ENCODE data around the gene COL5A1.
A peak's percentile ranks its signal among the peaks of the same experiment; 100 is the strongest.
"Not testable (repeated sequence)": the region's sequence is repeated elsewhere in the genome, so short reads cannot be mapped to it uniquely, and the experiment has no call there.

COL5A1 gene

DNA sequence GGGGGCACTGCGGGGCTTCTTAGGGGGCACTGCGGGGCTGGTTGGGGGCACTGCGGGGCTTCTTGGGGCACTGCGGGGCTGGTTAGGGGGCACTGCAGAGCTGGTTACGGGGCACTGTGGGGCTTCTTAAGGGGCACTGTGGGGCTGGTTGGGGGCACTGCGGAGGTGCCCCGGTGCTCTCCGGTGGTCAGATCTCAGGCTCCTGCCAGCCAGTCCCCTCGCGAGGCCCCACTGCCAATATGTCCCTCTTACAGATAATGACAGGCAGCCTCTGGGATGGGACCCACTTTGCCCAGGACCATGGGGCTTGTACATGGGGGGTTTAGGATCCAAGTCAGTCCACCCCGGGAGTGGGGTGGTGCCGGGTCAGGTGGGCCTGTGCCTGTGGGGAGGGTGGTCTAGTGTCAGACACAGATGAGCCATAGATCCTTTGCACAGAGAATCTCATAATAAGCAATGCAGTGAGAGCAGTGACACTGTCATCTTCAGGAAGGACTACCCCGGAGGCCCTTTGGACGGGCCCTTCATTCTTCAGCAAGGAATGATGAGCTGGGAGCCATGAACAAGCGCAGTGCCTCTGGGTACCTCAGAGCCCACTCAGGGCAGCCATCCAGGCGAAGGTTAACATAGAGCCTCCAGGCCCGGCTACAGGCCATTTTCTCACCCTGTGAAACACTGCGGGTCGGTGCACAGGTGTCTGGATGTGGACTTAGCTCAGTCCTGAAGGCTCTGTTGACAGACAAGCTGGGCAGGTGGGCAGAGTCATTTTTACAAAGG lies 38.2 kb downstream of the COL5A1 start:
- no peak for DNase-seq

DNA sequence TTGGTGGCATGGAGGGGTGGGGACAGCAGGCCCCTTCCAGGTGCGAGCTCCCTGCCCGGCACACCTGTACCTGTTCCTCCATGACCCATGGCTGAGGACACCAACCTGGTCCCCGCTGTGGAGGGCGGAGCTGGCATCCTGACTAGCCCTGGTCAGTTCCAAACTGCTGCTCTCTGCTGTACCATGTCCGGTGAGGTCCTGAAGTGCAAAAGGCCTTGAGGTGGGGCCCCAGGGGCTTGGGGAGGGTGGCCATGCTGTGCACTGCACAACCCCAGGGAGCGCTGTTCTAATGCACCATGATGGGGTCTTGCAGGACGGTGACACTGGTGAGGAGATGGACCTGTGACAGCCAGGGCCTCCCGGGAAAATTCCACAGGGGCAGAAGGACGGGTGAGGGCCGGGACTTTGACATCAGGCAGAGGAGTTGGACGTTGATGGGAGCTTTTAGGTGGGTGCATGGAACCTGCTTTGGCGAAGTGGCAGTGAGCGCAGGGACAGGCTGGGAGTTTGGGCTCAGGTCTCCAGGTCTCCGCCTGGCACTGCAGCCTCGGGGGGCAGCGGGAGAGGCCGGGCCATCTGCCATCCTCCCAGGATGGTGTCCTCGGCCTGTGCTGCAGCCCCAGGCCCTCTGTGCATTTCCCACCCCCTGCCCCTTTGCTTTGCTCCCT lies 38.9 kb downstream of the COL5A1 start:
- DNase-seq, result no peak

DNA sequence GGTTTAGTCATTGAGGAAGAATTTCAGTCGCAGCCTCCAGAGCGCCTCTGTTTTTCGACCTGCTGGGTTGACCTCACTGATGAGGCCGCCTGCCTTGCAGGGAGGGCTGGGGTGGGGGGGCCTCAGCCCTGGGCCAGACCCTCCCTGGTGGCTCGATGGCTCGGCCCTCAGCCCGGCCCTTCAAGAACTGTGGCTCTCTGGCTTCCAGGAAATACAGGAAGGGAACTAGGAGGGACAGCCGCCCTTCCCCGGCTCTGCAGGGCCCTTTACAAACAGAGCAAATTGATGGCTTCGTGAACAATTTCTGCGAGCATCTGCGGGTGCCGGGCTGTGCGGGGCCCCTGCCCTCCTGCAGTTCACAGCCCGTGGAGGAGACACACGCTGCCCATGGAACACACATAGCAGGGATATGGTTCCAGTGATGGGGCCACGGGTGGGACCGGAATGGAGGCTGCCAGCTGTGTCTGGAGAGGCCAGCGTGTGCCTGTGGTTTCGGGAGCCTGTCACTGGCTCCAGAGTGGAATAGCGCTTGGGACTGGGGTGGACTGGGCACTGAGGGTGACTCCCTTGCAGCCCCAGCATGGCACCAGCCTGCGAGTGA lies 39.6 kb downstream of the COL5A1 start:
- no peak for DNase-seq

DNA sequence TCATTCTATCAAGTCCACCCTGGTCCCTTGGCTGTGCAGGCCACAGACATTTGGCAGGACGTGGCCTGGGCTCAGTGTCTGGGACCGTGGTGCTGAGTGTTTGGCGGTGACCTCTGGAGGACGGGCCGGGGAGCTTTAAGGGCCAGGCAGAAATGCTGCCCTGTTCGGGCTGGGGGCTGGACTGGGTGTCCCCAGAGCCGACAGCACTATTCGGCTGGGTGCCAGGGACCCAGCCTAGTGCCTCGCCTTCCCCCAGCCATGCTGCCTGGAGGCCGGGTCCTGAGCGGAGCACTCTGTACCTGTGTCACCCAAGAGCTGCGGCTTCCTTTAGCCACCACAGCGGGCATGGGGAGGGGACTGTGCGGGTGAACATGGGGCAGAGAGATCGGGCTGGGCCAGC lies 40.4 kb downstream of the COL5A1 start:
- no peak for DNase-seq

DNA sequence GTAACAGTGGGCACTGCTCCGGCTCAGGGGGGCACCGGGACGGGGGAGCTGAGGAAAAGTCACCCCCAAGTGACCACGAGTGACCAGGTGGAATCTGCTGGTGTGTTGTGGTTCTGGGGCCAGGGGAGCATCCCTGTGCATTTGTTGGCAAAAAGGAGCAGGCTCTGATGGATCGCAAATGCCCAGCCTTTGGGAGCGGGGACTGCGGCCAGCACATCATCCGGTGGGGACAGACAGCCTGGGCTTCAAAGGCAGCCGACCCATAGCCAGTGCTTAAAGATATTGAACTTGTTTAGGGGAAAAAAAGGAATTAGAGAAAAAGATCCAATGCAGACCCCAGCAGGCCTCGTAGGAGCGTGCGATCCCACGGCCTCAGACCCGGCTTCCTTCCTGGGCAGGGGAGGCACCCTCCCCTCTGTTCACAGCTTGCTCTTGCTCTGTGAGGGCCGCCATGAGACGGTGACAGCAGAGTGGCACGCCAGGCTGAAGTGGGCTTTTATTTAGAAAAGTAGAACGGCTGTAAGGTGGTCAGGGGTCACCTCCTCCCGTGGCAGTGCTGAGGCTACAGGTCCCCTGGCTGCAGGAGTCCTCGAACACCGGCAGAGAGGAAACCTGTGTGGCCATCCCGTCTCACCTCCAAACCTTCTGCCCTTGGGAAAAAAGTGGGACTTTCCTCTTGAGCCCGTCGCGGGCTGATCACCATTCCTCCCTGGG lies 41.2 kb downstream of the COL5A1 start:
- DNase-seq, result no peak

DNA sequence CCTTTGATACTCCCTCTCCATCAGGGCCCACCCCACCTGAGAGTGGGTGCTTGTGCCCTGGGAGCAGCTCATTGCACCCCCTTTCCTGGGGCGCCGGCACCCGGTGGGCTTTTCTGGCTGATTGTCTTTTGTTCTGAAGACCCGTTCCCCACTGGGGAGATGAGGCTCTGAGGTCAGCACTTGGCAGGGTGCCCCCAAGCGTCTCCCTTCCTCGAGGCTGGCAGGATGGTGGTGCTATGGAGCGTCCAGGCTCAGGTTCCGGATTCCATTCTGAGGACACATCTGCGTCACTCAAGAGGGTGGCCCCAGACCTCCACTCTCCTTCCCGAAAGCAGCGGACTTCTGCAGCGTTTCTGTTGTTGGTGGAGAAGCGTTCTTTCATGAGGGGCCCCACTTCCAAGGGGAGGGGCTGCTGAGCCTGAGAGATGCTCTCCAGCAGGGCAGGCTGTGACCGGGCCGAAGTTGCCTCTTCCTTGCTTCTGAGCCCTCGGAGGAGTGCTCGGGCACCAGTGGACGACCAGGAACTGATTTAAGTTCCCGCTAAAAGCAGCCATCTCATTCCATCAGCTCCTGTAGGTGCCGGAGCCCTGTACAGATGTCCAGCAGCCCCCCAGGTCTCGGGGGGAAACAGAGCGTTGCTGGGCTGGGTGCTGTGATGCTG lies 42.2 kb downstream of the COL5A1 start:
- DNase-seq, result no peak

DNA sequence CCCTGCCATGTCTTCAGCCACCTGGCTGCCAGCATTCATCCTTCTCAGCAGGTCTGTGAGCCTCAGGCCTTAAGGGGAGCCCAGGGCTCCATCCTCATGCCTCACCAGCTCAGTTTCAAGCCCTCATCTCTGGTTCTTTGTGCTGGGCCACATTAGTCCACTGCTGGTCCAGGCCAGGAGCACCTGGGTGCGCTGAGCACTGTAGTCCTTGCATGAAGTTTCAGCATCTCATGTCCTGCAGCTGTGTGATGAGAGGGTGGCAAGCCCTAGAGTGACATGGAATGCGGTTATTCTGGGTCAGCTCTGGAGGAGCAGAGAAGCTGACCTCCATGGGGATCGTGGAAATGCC lies 42.7 kb downstream of the COL5A1 start:
- no peak for DNase-seq

DNA sequence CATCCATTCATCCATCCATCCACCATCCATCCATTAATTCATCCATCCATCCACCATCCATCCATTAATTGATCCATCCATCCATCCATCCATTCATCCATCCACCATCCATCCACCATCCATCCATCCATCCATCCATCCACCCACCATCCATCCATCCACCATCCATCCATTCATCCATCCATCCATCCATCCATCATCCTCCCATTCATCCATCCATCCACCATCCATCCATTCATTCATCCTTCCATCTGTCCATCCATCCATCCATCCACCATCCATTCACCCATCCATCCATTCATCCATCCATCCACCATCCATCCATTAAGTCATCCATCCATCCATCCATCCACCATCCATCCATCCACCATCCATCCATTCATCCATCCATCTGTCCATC lies 43.3 kb downstream of the COL5A1 start:
- DNase-seq, result not testable (repeated sequence)

DNA sequence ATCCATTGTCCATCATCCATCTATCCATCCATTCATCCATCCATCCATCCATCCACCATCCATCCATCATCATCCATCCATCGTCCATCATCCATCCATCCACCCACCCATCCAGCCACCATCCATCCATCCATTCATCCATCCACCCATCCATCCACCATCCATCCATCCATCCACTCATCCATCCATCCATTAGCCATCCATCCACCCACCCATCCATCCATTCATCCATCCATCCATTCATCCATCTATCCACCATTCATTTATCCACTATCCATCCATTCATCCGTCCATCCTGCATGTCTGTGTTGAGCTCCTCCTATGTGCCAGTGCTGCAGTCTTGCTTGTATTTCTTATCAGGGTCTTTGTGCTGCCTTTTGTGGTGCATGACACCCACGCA lies 44.2 kb downstream of the COL5A1 start:
- no peak for DNase-seq

DNA sequence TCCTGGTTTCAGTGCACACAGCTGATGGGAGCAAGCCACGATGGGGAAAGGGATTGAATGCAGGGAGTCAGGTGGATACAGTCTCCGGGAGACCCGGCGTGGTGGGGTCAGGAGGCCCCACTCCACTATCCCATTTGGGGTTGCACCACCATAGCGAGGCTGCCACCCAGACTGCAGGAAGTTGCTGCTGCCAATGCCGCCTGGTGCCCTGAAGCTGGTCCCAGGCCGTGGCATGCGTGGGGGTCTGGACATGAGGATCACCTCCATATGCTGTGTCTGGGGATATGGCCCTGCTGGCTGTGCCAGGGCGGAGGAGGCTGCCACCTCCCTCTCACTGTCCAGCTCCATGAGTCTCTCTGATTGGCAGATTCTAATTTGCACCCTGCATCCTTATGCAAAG lies 45.3 kb downstream of the COL5A1 start:
- no peak for DNase-seq

DNA sequence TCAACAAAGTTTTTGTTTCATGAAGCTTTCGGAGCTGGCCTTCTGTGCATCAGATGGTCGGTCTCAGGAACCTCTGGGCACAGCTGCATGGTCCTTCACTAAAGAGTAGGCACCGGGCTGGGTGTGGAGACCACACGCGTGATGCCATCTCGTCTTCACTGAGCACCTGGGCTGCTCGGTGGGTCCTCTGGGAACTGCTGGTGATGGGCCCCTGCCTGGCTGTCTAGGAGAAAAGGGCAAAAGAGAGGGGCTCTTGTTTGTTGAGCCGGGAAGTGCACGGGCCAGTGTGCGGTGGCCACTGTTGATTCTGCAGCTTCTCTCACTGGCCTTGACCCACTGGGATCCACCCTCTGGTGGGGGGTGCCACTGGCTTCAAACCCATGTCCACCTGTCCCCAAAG lies 46.0 kb downstream of the COL5A1 start:
- no peak for DNase-seq

DNA sequence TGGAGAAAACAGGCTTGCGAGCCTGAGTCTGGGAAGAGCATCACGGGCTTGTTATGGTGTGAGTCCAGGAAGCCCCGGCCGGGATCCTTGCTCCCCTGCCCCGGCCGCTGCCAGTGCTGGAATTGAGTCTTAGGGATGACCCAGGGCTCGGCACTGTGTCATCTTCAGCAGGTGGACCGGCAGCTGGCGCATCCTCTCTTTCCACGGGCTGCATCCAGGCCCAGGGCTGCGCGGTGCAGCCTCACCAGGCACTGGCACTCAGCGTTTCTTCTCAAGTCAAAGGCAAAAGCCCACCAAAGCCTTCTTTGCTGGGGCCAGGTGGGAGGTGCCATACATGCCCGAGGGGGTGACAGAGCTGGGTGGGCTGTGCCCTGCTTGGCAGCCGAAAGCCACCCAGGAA lies 46.6 kb downstream of the COL5A1 start:
- no peak for DNase-seq

DNA sequence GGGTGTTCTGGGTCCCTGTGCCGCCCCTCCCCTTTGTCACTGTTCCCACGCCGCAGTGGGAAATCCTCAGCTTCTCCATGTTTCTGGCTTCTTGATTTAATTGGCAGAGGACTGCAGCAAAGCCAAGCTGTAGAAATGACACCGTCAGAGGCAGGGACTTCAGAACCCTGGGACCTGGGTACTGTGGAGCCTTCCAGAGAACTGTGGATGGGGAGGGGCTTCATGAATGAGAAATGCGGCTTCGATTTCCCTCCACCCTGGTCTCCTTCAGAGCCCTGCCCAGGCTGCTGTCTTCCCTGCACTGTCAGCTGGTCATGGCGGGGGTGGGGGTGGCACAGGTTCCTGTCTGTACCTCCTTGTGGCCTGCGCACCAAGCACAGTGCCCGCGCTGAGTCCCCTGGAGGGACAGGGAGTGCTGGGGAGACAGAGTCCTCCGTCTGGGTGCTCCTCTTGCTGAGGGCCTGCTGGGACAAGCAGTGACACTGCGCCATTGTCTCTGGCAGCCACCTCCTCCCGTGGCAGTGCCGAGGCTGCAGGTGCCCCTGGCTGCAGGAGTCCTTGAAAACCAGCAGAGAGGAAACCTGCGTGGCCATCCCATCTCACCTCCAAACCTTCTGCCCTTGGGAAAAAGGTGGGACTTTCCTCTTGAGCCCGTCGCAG lies 47.2 kb downstream of the COL5A1 start:
- no peak for DNase-seq

DNA sequence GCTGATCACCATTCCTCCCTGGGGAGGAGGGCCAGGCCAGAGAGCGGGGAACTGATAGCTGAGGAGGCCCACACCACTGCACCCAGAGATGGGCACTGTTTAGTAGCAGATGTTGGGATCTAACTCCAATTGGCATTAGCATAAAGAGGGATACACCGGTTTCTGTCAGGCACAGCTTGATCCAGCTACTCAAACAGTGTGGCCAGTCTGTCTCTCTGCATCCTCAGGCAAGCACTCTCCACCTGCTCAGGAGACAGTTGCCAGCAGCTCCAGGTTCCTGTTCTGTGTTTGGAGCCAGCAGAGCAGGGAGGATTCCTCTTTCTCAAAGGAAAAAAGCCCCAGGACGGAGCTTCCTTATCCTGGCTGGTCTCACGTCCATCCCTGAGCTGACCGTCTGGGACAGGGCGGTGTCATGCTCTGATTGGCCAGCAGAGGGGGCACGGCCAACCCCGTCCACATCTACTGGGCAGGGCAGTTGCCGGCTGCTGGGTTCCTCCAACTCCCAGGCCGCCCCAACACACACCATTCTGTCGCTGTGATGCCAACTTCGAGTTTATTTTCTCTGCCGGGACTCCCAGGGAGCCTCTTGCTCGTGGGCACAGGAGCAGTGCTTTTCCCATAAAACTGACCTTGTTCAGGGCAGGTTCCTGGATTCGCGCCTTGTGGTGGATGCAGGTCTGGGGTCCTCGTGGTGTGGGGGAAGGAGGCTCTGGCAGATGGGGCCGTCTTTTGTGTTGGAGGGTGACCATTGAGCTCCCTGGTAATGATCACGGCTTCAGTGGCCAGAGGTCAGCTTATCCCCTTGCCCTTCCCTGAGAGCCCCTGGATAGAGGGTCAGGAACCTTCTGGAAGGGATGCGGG lies 47.9 kb downstream of the COL5A1 start:
- DNase-seq, result peak in 1 of 2 donors; percentile 7

DNA sequence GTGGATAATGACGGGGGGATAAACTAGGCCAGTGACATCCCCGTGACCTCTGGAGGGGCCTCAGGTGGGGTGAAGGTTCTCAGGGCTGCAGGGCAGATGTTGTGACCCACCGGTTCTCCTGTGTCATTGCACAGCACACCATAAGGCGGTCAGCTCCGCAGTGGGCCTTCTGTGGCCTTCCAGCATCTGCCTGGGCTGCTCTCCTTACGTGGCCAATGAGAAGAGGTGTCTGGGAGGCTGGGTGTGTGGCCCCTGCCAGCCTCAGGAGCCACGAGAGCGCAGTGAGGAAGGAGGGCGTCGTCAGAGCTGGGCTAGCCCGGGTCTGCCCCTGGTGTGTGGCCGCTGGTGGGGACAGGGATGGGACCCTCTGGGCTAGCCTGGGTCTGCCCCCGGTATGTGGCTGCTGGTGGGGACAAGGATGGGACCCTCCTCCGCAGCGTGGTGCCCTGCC lies 48.7 kb downstream of the COL5A1 start:
- DNase-seq, result no peak

DNA sequence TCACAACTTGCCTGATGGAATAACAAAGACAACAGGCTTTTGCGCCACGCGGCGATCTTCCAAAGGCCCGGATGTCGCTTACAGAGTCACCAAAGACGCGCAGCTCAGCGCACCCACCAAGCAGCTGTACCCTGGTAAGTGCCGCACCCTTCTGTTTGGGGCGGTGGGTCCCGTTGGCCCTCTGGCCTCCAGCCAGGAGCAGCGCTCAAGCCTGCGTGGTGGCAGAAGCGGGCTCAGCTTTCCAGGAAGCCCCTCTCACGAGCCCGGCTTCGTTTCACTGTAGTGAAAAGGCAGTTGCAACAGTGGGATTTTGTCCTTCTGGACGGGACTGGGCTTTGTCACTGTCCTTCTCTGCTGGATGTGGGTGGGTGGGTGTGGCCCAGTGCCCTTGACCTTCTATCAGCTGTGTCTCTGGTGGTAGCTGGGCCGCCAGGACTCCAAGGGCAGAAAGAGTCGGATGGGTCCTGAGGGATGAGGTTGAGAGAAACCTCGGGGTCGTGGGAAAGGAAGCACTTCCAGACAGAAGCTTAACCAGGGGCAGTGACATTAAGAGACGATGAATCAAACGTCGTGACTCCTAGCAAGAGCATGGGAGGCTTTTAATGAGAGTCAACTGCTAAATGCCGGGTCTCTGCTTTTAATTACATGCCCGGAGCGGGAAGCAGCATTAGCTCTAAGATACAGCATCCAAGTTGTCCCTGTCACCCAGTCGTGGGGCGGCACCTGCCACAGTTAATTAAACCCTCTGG lies 49.5 kb downstream of the COL5A1 start:
- DNase-seq, result no peak

DNA sequence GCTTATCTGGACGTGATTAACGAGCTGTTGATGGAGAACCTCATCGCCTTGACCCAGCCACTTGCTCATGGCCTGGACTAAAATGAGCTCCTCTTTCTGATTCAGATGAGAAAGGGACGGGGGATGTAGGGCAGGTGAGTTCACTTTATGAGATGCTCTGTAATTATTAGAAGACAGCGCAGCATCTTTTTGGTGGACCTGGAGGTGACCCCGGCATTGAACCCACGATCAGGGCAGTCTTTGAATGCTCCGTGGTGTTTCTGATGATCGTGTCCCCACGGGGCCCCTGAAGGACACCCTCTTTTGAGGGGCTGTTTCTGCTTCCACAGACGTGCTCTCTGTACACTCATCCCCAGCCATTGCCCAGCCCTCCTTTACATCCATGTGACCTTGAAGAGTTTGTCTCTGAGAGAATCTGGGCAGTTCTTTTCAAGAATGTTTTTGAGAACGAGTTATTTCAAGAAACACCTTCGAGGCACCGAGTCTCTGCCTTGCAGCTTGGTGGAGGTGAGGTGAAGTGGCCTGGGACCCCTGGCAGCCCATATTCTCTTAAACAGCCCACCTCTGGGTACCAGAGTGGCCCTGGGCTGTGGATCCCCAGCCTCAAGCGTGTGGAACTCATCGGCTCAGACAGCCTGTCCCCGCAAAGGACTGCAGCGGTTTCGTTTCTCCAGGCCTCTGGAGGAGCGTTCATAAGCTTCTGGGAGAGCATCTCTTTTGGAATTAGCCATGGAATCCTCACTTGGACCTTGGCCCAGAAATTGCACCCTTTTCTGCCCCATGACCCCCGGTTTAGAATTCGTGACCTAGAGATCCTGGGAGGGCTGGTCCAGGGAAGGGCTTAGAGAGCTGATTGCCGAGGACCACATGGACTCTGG lies 50.3 kb downstream of the COL5A1 start:
- no peak for DNase-seq

DNA sequence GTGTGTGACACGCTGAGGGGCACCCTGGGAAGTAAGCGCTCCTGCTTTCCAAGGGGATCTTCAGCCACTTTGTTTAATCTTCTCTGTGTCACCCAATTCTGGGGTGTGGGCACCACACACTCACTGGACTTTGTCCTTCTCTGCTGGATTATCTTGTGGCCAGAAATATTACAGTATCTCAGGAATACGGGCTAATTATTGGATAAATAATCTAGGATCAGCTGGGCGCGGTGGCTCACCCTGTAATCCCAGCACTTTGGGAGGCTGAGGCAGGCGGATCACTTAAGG lies 50.9 kb downstream of the COL5A1 start:
- no peak for DNase-seq

DNA sequence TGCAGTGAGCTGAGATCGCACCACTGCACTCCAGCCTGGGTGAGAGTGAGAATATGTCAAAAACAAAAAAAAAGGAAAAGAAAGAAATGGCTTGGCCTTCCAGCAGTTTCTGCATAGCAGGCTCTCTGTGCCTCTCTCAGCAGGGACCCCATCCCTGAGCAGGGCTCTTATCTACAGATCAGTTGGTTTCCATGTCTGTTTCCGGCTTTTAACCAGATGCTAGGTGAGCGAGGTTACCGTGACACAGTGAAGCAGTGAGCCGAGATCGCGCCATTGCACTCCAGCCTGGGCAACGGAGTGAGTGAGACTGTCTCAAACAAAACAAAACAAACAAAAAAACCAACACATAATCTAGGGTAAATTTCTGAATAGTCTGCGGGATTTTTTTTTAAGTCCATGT lies 51.4 kb downstream of the COL5A1 start:
- no peak for DNase-seq
